NCI-H2196 (cell line): ENCODE data around the gene SLC29A1.

ENCODE experiments used
- DNase-seq: peaks from one replicate; lab custom pipeline; 2025; ENCODE audit not compliant: unreplicated experiment; lab: John Stamatoyannopoulos, UW

The SLC29A1 gene

DNA sequence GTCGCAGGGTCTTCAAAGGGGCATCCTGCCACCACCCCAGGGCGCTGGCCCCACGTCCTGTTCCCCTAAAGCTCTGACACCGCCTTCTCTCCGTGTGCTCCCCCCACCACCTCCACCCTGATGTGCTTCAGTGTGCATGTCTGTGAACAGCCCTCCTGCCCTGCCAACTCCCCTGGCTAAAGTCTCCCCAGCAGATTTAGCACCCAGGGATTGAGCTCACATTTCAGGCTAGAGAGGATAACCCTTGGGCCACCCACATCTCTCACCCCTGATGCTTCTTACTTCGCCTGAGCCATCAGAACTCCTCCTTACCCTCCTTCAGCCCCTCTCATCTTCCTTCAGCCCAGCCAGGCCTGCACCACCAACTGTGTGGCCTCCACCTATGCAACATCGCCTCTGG, 54.4 kb downstream of the SLC29A1 start:
- DNase-seq: no peak

DNA sequence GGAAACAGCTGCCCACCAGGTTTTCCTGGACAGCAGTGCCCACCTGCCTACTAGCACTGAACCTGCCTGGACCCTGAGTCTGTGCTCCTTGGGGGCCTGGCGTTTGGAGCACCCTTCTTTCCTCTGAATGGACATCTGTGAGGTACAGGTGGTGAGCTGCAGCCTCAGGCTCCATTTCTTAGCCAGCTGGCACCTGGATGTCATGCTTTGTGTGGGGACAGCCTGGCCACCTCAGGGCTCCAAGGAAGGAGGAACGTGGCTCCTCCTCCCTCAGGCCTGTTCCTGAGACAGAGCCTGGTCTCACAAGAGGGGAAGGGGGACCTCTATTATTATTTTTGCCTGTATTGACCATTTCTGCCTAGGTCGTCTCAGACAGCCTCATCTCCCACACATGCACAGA, 54.9 kb downstream of the SLC29A1 start:
- DNase-seq: no peak

DNA sequence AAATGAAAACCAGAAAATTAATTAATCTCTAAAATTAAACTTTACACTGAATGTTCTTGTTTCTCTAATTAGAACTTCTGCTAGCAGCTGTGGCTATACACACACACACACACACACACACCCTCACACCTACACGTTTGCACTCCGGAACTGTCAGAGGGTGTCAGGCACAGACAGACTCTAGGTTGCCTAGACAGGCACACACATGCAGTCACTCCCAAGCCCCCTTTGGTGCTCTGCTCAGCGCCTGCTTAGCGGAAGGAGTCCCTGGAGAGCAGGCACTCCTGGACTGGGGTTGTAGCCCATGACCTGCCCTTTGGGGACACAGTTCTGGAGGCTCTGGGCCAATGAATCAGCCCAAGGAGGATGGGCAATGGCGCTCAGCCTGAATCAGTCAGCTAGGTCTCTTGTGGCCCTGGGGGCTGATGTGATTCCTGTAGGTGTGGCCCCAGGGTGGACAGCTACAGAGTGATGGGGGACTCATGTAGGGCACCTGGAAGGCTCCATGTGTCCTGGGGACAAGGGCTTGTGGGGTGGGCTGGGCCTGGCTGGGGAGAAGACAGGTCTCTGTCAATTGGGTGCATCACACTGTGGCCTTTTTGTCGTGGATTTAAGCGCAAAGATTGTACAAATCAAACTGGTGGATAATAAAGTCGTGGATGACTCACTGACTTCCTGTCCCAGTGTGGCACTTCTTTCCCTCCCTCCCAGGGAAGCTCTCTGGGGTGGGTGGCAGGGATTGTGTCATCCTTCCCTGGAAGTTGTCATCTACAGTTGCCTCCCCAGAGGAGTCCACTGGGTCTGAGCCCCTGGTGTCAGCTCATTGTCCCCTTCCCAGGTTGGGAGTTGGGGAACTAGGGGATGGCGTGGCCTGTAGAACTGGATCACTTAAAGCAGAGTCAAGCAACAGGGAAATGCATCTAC, 55.6 kb downstream of the SLC29A1 start:
- DNase-seq: no peak
